K562 (cell line): ENCODE data around the gene DEDD.

Source experiments
- CREB1 ChIP-seq, 2 experiments: sonication (generic) in 1 of 2; formaldehyde crosslinking in 1 of 2; IDR thresholded peaks; 2 replicates each; pipeline versions ENCODE4 v1.6.1 to v1.8.0; 2012 to 2022; ENCODE audit warnings: inconsistent platforms in 1 of 2, mild to moderate bottlenecking in 1 of 2, missing genetic modification reagents in 1 of 2, moderate library complexity in 1 of 2
- LARP7 ChIP-seq: fragments of 450-650 bp; IDR thresholded peaks from 2 replicates; pipeline ENCODE4 v1.6.1; 2016
- MCM5 ChIP-seq: fragments of 450-650 bp; IDR thresholded peaks from 2 replicates; pipeline ENCODE4 v1.6.1; 2016; ENCODE audit warnings: low read depth
- SMAD3 ChIP-seq: fragments of 450-650 bp; formaldehyde crosslinking; conservative IDR thresholded peaks from 2 replicates; pipeline ENCODE4 v1.4.0; 2020; ENCODE audit warnings: mild to moderate bottlenecking
- TF ChIP-seq, protein P1 (sequence below): fragments of 250-450 bp; sonication (Bioruptor Pico); IDR thresholded peaks from 2 replicates; pipeline ENCODE4 v1.8.0; 2022; ENCODE audit warnings: inconsistent platforms, mild to moderate bottlenecking, moderate library complexity, borderline replicate concordance

DNA sequence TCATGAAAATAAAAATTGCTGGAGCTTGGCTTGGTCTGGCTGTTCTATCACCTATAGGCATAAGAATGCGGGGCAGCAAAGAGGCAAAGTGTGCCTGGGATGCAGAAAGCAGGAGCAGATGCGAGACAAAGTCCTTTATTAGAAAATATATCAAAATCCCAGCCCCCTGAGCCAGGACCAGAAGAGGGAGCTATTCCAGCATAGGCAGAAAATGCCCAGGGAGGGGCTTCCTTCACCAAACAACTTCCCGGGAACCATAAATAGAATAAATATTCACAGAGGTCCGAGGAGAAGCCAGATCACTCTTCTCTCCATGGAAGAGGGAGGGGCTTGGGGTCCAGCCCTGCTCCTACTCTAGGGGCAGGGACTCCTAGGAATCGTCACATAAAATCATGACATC lies 38.7 kb upstream of the DEDD start:
- no peak for TF ChIP-seq LARP7
- TF ChIP-seq MCM5: no peak
- TF ChIP-seq, protein P1, sequence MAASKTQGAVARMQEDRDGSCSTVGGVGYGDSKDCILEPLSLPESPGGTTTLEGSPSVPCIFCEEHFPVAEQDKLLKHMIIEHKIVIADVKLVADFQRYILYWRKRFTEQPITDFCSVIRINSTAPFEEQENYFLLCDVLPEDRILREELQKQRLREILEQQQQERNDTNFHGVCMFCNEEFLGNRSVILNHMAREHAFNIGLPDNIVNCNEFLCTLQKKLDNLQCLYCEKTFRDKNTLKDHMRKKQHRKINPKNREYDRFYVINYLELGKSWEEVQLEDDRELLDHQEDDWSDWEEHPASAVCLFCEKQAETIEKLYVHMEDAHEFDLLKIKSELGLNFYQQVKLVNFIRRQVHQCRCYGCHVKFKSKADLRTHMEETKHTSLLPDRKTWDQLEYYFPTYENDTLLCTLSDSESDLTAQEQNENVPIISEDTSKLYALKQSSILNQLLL (CRISPR knock-in tag): no peak
- TF ChIP-seq CREB1 (IDR thresholded peaks at IDR 0.05): no peak
- TF ChIP-seq CREB1 (CRISPR knock-in tag; IDR thresholded peaks at IDR 0.05): no peak
- TF ChIP-seq SMAD3: no peak
